ENCODE measurements around the gene FCER1G.

Gene FCER1G

GRCh38 chr1:161193561-161194235 is 21.4 kb upstream of the FCER1G start:
- peaks cover 38 to 57% of the 10 kb centered on the region in 2 donors for H3K4me1 Mint-ChIP-seq
- DNase-seq = no peak
- no peaks in the 10 kb centered on the region for H3K36me3 Mint-ChIP-seq
- H3K27me3 Mint-ChIP-seq = no peaks in the 10 kb centered on the region
- no peak overlapping the region for H3K4me3 Mint-ChIP-seq
- peak overlapping the region; percentile 25 for H3K27ac Mint-ChIP-seq
- H3K9me3 Mint-ChIP-seq = no peaks in the 10 kb centered on the region
- no peak for ATAC-seq (replicated peaks)

GRCh38 chr1:161195171-161195570 is 19.9 kb upstream of the FCER1G start:
- Mint-ChIP-seq H3K27me3 (no peaks in the 10 kb centered on the region), H3K4me1 (peaks cover 40 to 50% of the 10 kb centered on the region in 2 donors), H3K27ac (peak overlapping the region; percentile 38), H3K36me3 (no peaks in the 10 kb centered on the region), H3K4me3 (no peak overlapping the region), H3K9me3 (no peaks in the 10 kb centered on the region)
- ATAC-seq (replicated peaks) (peak; percentile 84 to 85), DNase-seq (no peak)

GRCh38 chr1:161196111-161196510 is 19.0 kb upstream of the FCER1G start:
- no peak overlapping the region for H3K4me3 Mint-ChIP-seq
- ATAC-seq (replicated peaks) = no peak
- H3K9me3 Mint-ChIP-seq = no peaks in the 10 kb centered on the region

GRCh38 chr1:161196521-161197451 is 18.3 kb upstream of the FCER1G start:
- DNase-seq (no peak), ATAC-seq (replicated peaks) (no peak)
- Mint-ChIP-seq H3K4me3 (peak overlapping the region in 1 of 2 donors; percentile 4), H3K27me3 (no peaks in the 10 kb centered on the region), H3K36me3 (no peaks in the 10 kb centered on the region), H3K4me1 (peaks cover 46 to 60% of the 10 kb centered on the region in 2 donors), H3K9me3 (no peaks in the 10 kb centered on the region), H3K27ac (peak overlapping the region; percentile 63)

More at GRCh38 chr1:161196111-161196510, 19.0 kb upstream of the FCER1G start:
- Mint-ChIP-seq H3K36me3 (no peaks in the 10 kb centered on the region), H3K27me3 (no peaks in the 10 kb centered on the region), H3K27ac (no peak overlapping the region), H3K4me1 (peaks cover 44 to 58% of the 10 kb centered on the region in 2 donors)
- no peak for DNase-seq

GRCh38 chr1:161197560-161198193 is 17.4 kb upstream of the FCER1G start:
- no peak overlapping the region for H3K4me3 Mint-ChIP-seq
- H3K9me3 Mint-ChIP-seq = no peaks in the 10 kb centered on the region
- peaks cover 40 to 53% of the 10 kb centered on the region in 2 donors for H3K4me1 Mint-ChIP-seq
- H3K27ac Mint-ChIP-seq = peak overlapping the region; percentile 63
- ATAC-seq (replicated peaks) (no peak), DNase-seq (no peak)
- H3K36me3 Mint-ChIP-seq = peaks cover 0 to 2% of the 10 kb centered on the region in 2 donors
- H3K27me3 Mint-ChIP-seq = no peaks in the 10 kb centered on the region

GRCh38 chr1:161198194-161198896 is 16.8 kb upstream of the FCER1G start:
- Mint-ChIP-seq H3K4me3 (no peak overlapping the region), H3K27ac (peak overlapping the region; percentile 51), H3K9me3 (no peaks in the 10 kb centered on the region), H3K36me3 (peaks cover 0 to 2% of the 10 kb centered on the region in 2 donors), H3K27me3 (no peaks in the 10 kb centered on the region), H3K4me1 (peaks cover 38 to 48% of the 10 kb centered on the region in 2 donors)
- ATAC-seq (replicated peaks) = no peak
- no peak for DNase-seq

GRCh38 chr1:161198897-161199431 is 16.1 kb upstream of the FCER1G start, which contains the start of gene ADAMTS4:
TSS of gene ADAMTS4 (minus strand) at chr1:161199054. CDS start at chr1:161198627, 427 bp downstream.
- no peak for DNase-seq
- H3K27me3 Mint-ChIP-seq = no peaks in the 10 kb centered on the region
- H3K9me3 Mint-ChIP-seq = no peaks in the 10 kb centered on the region
- H3K4me3 Mint-ChIP-seq = no peak within 1 kb of the TSS
- no peak for ATAC-seq (replicated peaks)
- H3K27ac Mint-ChIP-seq = peak within 1 kb of the TSS; percentile 51
- peaks cover 4% of the 10 kb centered on the region in 2 donors for H3K36me3 Mint-ChIP-seq
- H3K4me1 Mint-ChIP-seq = peaks cover 36 to 48% of the 10 kb centered on the region in 2 donors

- H3K36me3 Mint-ChIP-seq = peaks cover 10 to 11% of the 10 kb centered on the region in 2 donors
- no peak overlapping the region for H3K27ac Mint-ChIP-seq
- peaks cover 37 to 45% of the 10 kb centered on the region in 2 donors for H3K4me1 Mint-ChIP-seq
- H3K4me3 Mint-ChIP-seq = no peak overlapping the region
- H3K9me3 Mint-ChIP-seq = no peaks in the 10 kb centered on the region
- no peak for DNase-seq
- no peak for ATAC-seq (replicated peaks)
- no peaks in the 10 kb centered on the region for H3K27me3 Mint-ChIP-seq
These were observed 15.5 kb upstream of the FCER1G start for GRCh38 chr1:161199506-161200139.

- H3K27me3 Mint-ChIP-seq = no peaks in the 10 kb centered on the region
- H3K9me3 Mint-ChIP-seq = no peaks in the 10 kb centered on the region
- ATAC-seq (replicated peaks) = no peak
- no peak for DNase-seq
- peaks cover 31 to 36% of the 10 kb centered on the region in 2 donors for H3K4me1 Mint-ChIP-seq
- H3K36me3 Mint-ChIP-seq = peaks cover 10 to 17% of the 10 kb centered on the region in 2 donors
- peak overlapping the region; percentile 52 for H3K27ac Mint-ChIP-seq
- no peak overlapping the region for H3K4me3 Mint-ChIP-seq
These were observed 14.6 kb upstream of the FCER1G start for GRCh38 chr1:161200421-161200991.

- ATAC-seq (replicated peaks) (no peak), DNase-seq (no peak)
- H3K27ac Mint-ChIP-seq = peak overlapping the region; percentile 97
- H3K36me3 Mint-ChIP-seq = peaks cover 13 to 21% of the 10 kb centered on the region in 2 donors
- peak overlapping the region; percentile 92 to 94 for H3K4me3 Mint-ChIP-seq
- peaks cover 26 to 31% of the 10 kb centered on the region in 2 donors for H3K4me1 Mint-ChIP-seq
- no peaks in the 10 kb centered on the region for H3K27me3 Mint-ChIP-seq
- no peaks in the 10 kb centered on the region for H3K9me3 Mint-ChIP-seq
These were observed 13.9 kb upstream of the FCER1G start for GRCh38 chr1:161200992-161201835.

- ATAC-seq (replicated peaks) (peak; percentile 99 to 100), DNase-seq (peak; percentile 94)
- H3K9me3 Mint-ChIP-seq = no peaks in the 10 kb centered on the region
- H3K36me3 Mint-ChIP-seq = peaks cover 17 to 26% of the 10 kb centered on the region in 2 donors
- no peaks in the 10 kb centered on the region for H3K27me3 Mint-ChIP-seq
- peaks cover 26 to 35% of the 10 kb centered on the region in 2 donors for H3K4me1 Mint-ChIP-seq
- H3K27ac Mint-ChIP-seq = peak within 1 kb of the TSS; percentile 97
- peak within 1 kb of the TSS; percentile 92 to 94 for H3K4me3 Mint-ChIP-seq
These were observed 13.0 kb upstream of the FCER1G start, which contains the start of gene NDUFS2 for GRCh38 chr1:161201836-161202712. TSS of gene NDUFS2 (plus strand) at chr1:161202367. CDS start at chr1:161202386, 19 bp downstream.
